Ovary (tissue), 9 donors: ENCODE data around the gene GNG14. TPM values are rescaled to one million over a fixed set of nuclear protein-coding genes. Genes with fewer than 3 reads are reported as not detected.

Experiments used
- DNase-seq, 5 donors: peaks; one replicate each; pipeline ENCODE4 v3.0.0-alpha.2; 2019 to 2020
- H3K27ac ChIP-seq, 2 donors: fragments of 200-600 bp; one replicate each; pipeline versions ENCODE4 v1.5.1 to v1.8.0; 2019 to 2022
- H3K27me3 ChIP-seq: fragments of 200-600 bp; one replicate; pipeline ENCODE4 v1.8.0; 2022
- H3K36me3 ChIP-seq: fragments of 200-600 bp; sonication (generic); one replicate; pipeline ENCODE4 v1.5.1; 2019
- H3K4me1 ChIP-seq: one replicate; pipeline ENCODE4 v1.8.1; 2013; ENCODE audit warnings: mild to moderate bottlenecking, moderate library complexity; ENCODE audit not compliant: insufficient read depth
- H3K4me3 ChIP-seq: fragments of 200-600 bp; sonication (generic); one replicate; pipeline ENCODE4 v1.5.1; 2017
- H3K9me3 ChIP-seq, 2 donors: fragments of 200-600 bp in 1 of 2; sonication (generic) in 1 of 2; one replicate each; pipeline versions ENCODE4 v1.5.1 to v1.8.1; 2013 to 2019; ENCODE audit warnings: mild to moderate bottlenecking in 1 of 2, moderate library complexity in 1 of 2
- CTCF ChIP-seq, 3 donors: fragments of 450-650 bp in 2 of 3; fragments of 200-600 bp in 1 of 3; IDR thresholded peaks; one replicate each; pipeline versions ENCODE4 v1.5.1 to v1.8.0; 2016 to 2022; ENCODE audit warnings: antibody characterized with exemption in 3 of 3, mild to moderate bottlenecking in 1 of 3
- EP300 ChIP-seq: sonication (generic); formaldehyde crosslinking; IDR thresholded peaks from one replicate; pipeline ENCODE4 v1.6.1; 2017; ENCODE audit warnings: antibody characterized with exemption
- POLR2A ChIP-seq: fragments of 450-650 bp; IDR thresholded peaks from one replicate; pipeline ENCODE4 v1.6.1; 2017; ENCODE audit warnings: antibody characterized with exemption, mild to moderate bottlenecking, moderate library complexity
- WGBS, 3 donors: extraction: QIAGEN DNeasy Blood & Tissue Kit in 1 of 3; methylation state at CpG; one replicate each; pipeline versions ENCODE4 v1.1.5 to v1.1.7; 2013 to 2017; 5-methylcytosine and 5-hydroxymethylcytosine counted together
- intact Hi-C, 4 donors: fragments of 100-400 bp; cut with DNase I; formaldehyde crosslinking; loops; one replicate each; pipeline versions ENCODE4 v1.11.0 to v1.15.1; 2022 to 2023
- polyA plus RNA-seq, 2 donors: library from polyadenylated mRNA; stranded (reverse); fragments of 200-250 nt in 1 of 2; fragments of 350-450 nt in 1 of 2; fragmentation: Illumina TruSeq in 1 of 2; extraction: RNeasy Lipid Tissue Mini Kit (QIAGEN cat#74804) in 1 of 2; gene quantifications; one replicate each; pipeline ENCODE4 v1.2.3, GENCODE V29; 2013 to 2014
- total RNA-seq, 7 donors: library from RNA; depleted of rRNA in 2 of 7; stranded (reverse); fragments of >200 nt in 2 of 7; fragmentation: NEBNext Ultra II Directional in 3 of 7; extraction: Animal tissue kit (Norgen Biotek cat#: 25700) in 3 of 7; gene quantifications; one replicate each; pipeline versions ENCODE4 v1.1.0 to v1.2.4, GENCODE V29; 2016 to 2023
- donor health status: DM: no; HTN: no; CAD: no; lungs with moderate emphysema.
- donor health status: DM: no; HTN: no; CAD: no.
- donor health status: Bipolar disorder and iron deficiency.
- donor health status: DM: yes; HTN: yes; CAD: no.
- donor health status: DM: no; HTN: no; CAD: no.
- donor health status: DM: yes; HTN: yes; CAD: no.

GNG14 gene
- total and polyA plus RNA-seq, 9 donors = not detected

DNA sequence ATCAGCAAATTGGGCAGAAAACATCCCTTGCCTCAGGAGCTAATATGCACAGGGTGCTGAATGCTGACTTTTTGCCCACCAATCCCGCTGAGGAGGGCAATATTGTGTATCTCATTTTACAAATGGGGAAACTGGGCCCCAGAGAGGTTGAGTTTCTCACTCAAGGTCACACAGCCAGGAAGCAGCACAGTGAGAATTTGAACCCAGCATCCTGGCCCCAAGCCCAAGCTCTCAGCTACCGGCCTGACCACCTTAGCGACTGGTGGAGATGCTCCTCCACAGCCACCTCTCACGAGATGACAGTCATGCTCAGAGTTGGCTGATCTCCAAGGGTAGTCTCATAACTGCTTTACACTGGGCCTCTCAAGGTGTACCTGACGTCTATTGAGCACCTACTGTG lies 5.2 kb downstream of the GNG14 start:
- intact Hi-C loops = no loop called here
- Histone ChIP-seq H3K9me3 (no peaks in the 10 kb centered on the region), H3K27me3 (no peaks in the 10 kb centered on the region), H3K4me3 (no peak overlapping the region), H3K36me3 (no peaks in the 10 kb centered on the region), H3K4me1 (peaks cover 4% of the 10 kb centered on the region), H3K27ac (no peak overlapping the region)
- DNase-seq = no peak
- TF ChIP-seq POLR2A (no peak), EP300 (no peak), CTCF (IDR thresholded peaks at IDR 0.05) (no peak)
- 80 to 90% (median 84%) methylated on average over 5 of the region's 5 CpGs for WGBS, 3 donors

DNA sequence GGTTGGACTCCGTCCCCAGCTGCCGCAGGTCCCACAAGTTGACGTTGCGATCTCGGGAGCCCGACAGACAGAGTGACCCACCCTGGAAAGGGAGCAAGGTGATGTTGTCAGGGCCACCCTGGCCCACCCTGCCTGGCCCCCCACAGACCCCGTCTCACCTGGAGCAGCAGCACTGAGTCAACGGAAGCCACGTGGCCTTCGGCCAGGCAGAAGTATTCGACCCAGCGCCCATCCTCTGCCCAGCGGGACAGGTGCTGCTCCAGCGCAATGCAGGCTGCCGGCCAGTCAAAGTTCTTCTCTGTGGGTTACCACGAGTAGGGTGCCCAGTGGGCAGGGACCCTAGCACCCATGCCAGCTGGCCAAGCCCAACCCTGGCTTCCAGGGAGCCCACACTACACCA lies 6.8 kb downstream of the GNG14 start:
- Histone ChIP-seq H3K27me3 (no peaks in the 10 kb centered on the region), H3K36me3 (no peaks in the 10 kb centered on the region), H3K4me3 (no peak overlapping the region), H3K4me1 (peaks cover 4% of the 10 kb centered on the region), H3K9me3 (no peaks in the 10 kb centered on the region), H3K27ac (no peak overlapping the region)
- TF ChIP-seq CTCF (IDR thresholded peaks at IDR 0.05) (no peak), POLR2A (no peak), EP300 (no peak)
- DNase-seq = no peak
- intact Hi-C loops = no loop called here
- WGBS, 3 donors = 86 to 88% (median 88%) methylated on average over 15 to 16 of the region's 16 CpGs

- Histone ChIP-seq H3K27me3 (no peaks in the 10 kb centered on the region), H3K36me3 (no peaks in the 10 kb centered on the region), H3K4me3 (no peak overlapping the region), H3K4me1 (peaks cover 4% of the 10 kb centered on the region), H3K27ac (no peak overlapping the region), H3K9me3 (no peaks in the 10 kb centered on the region)
- DNase-seq = no peak
- intact Hi-C loops = no loop called here
- 68 to 89% (median 69%) methylated on average over 2 of the region's 2 CpGs for WGBS, 3 donors
- TF ChIP-seq POLR2A = no peak
- TF ChIP-seq EP300 = no peak
- TF ChIP-seq CTCF (IDR thresholded peaks at IDR 0.05) = no peak
Observed at GRCh38 chr19:12695096-12695495, 7.3 kb downstream of the GNG14 start.

GRCh38 chr19:12695514-12695913 lies 7.7 kb downstream of the GNG14 start:
- no peaks in the 10 kb centered on the region for H3K36me3 ChIP-seq
- H3K27me3 ChIP-seq = no peaks in the 10 kb centered on the region
- peak overlapping the region; percentile 58 for H3K4me3 ChIP-seq
- peaks cover 4% of the 10 kb centered on the region for H3K4me1 ChIP-seq
- TF ChIP-seq EP300 (no peak), POLR2A (no peak), CTCF (IDR thresholded peaks at IDR 0.05) (no peak)
- DNase-seq = no peak
- H3K9me3 ChIP-seq = no peaks in the 10 kb centered on the region
- intact Hi-C loops = no loop called here
- H3K27ac ChIP-seq = no peak overlapping the region
- WGBS, 3 donors = 55 to 71% (median 62%) methylated on average over 1 of the region's 1 CpG

DNA sequence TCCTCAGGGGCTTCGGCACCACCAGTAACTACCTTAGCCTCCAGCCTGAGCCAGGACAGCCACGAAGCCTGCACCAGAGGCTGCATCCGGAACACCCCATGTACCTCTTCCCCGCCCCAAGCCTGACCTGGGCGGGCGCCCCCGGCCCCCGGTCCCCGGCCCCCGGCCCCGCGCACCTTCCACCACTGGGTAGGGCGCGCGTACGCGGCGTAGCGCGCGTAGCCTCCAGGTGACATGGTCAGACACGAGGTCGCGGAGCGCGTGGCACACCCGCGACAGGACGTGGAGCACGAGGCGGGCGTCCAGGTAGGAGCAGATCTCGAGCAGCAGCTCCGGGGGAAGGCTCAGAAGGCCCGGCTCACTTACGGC lies 8.2 kb downstream of the GNG14 start:
- 1 to 2% (median 2%) methylated on average over 31 to 36 of the region's 36 CpGs for WGBS, 3 donors
- Histone ChIP-seq H3K36me3 (no peaks in the 10 kb centered on the region), H3K27ac (no peak overlapping the region), H3K9me3 (no peaks in the 10 kb centered on the region), H3K27me3 (no peaks in the 10 kb centered on the region), H3K4me1 (peaks cover 4% of the 10 kb centered on the region), H3K4me3 (peak overlapping the region; percentile 58)
- no peak for TF ChIP-seq CTCF (IDR thresholded peaks at IDR 0.05)
- TF ChIP-seq EP300 = no peak
- no peak for TF ChIP-seq POLR2A
- DNase-seq = no peak
- intact Hi-C loops = no loop called here
